Lung microvascular endothelial cell (primary cell): ENCODE results near the gene DOLPP1. TPM values are rescaled to one million over a fixed set of nuclear protein-coding genes. Genes with fewer than 3 reads are reported as not detected.

ENCODE experiments used
- DNase-seq, 2 donors: peaks; one replicate each; pipeline versions ENCODE4 v3.0.0 to v3.0.0-alpha.2; 2010; ENCODE audit warnings: low read depth in 2 of 2
- total RNA-seq: library from RNA; depleted of rRNA; stranded (reverse); fragments of >200 nt; gene quantifications from 2 replicates; pipeline ENCODE4 v1.2.1, GENCODE V29; 2014

Gene DOLPP1
- total RNA-seq, 1 donor from 2014 or later = 8.3 TPM

- DNase-seq = no peak
These were observed 12.9 kb downstream of the DOLPP1 start for GRCh38 chr9:129093602-129094386.

DNA sequence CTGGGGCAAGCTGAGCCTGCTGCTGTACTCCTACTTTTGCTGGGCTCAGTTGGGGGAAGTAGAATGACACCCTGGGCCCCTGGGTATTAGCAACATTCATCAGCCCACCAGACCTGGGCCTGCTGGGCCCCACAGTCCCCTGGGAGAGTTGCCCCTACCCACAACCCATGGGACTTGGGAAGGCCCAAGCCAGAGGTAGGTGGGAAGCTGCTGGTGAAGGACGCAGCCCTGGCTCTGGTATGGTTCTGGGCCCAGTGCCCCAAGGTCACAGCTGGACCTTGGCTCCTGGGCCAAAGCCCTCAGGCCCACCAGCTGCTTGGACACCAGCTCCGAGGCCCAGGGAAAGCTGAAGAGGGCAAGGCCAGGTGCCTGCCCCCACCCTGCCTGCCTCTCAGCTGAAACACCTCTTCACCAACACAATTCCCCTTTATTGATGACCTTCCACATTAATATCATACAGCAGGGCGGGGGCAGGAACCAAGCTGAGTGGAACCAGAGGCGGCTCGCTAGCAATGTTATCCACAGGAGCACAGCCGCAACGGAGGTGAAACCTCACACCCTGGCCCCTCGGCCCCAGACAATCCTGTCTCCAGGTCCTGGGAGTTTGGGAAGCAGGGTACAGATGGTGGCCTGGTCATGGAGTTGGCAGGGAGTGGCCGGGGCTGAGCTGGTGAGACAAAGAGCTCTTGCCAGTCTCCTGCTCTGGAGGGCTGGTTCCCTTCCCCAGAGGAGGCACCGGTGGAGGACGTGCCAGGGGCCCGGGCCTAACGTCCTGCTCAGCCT lies 13.7 kb downstream of the DOLPP1 start:
- DNase-seq = no peak

DNA sequence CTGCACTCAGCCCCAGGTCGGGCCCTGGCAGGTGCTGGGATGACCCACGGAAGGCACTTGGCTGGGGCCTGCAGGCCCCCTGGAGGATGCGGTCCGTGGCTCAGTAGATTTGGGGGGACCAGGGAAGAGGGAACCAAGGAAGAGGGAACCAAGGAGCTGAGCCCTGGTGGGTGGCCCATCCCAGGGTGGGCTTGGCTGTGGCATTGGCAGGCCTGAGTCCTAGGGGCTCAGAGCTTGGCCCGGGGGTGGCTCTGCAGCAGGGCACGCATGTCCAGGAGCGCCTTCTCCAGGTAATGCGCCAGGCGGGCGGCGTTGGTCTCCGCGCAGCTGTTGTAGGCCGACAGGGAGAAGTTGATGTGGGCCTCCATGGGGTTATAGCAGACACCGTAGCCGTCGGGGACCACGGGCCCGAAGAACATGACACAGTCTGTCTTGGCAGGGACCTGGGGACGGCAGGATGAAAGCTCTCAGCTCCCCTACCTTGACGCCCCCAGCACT lies 14.3 kb downstream of the DOLPP1 start:
- DNase-seq = no peak

- no peak for DNase-seq
These were observed 15.0 kb downstream of the DOLPP1 start for GRCh38 chr9:129095908-129096307.

DNA sequence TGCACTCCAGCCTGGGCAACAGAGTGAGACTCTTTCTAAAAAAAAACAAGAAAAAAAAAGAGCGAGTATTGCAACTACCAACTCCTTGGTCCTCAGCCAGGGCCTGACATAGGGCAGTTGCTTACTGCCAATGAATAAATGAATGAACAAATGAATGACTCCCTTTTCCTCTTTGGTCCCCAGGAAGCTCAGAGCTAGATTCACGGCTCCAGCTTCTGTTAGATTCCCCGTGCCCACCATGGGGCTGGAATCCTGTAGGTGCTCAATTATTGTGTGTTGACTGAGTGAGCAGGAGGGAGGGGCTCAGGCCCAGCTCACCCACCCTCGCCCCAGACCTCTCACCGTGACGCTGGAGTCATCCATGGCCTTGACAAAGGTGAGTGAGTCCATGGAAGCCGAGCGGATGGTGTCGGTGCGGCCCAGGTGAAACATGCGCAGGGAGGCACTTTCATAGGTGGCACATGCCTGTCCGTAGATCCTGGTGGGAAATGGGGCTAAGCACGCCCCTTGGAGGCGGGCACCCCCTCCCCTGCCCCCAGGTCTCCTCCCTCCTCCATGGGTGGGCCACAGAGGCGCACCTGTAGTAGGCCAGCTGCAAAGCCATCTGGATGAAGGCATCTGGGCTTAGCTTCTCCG lies 16.9 kb downstream of the DOLPP1 start:
- no peak for DNase-seq

DNA sequence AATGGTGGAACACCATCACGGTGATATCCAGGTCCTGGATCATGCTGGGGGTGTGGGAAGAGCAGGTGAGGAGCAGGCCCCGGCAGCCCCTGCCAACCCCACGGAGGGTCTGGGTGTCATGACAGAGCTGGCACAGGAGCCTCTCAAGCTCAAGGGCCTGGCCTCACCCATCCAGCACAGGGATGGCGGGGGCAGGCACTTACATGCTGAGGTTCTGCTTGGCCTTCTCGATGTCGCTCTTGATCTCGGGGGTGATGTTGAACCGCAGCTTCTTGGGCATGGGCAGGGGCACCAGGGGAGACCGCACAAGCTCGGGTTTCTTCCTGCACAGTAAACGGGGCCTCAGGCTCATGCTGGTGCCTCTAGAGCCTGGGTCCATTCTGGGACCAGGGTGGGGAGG lies 17.4 kb downstream of the DOLPP1 start:
- no peak for DNase-seq

- DNase-seq = no peak
These were observed 19.7 kb downstream of the DOLPP1 start for GRCh38 chr9:129100383-129101169.

GRCh38 chr9:129101279-129101678 lies 20.4 kb downstream of the DOLPP1 start:
- no peak for DNase-seq

DNA sequence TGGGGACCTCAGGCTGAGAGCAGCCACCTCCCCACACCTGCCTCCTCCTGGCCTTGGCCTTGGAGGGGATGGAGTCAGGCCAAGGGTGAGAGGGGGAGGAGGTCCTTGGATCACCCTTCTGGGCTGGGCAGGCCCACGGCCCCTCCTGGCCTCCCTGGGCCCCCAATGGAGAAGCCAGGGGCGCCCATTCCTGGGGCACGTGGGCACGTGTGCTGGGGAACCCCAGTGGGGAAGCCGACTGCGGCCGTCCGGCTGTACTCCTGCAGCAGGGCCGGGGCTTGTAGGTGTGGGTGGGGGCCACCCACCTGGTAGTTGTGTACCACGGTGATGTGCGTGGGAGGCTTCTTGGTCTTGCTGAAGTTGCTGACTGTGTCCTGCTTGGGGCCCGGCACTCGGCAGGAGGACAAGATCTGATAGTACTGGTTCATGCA lies 21.2 kb downstream of the DOLPP1 start:
- DNase-seq = no peak

DNA sequence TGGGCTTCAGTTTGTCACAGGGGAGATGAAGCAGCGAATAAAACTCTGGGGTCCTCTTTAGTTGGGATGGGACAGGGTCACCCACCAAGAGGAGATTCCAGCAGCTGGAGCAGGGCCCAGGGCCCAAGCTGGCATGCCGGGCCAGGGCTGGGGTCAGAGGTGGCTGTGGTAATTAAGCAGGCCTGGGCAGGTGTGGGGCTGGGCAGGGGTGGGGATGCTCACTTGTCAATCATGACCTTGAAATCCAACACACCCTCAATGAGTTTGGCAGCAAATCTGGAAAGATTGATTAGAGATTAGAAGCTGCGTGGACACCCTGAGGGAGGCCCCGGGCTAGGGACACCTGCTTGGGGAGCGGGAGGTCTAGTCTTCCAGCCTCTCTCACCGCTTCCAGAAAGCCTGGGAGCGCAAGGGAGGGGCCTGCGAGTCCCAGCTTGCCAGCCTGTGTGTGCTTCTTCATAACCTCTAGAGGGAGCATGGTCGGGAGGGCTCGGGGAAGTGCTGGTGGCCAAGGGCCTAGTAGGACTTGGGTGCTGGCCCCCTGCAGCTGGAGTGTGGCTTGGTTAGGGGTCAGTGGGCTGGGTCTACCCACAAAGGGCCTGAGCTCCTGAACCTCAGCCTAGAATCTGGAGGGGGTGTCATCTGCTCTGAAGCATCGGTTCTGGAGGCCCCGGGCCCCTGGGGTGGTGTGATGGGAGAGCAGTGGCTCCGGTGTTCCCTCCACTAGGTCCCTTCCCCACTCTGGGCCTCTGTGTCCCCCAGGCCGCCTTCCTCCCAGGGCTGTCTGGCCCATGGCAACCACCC lies 22.1 kb downstream of the DOLPP1 start:
- DNase-seq = peak; percentile 56 to 64

DNA sequence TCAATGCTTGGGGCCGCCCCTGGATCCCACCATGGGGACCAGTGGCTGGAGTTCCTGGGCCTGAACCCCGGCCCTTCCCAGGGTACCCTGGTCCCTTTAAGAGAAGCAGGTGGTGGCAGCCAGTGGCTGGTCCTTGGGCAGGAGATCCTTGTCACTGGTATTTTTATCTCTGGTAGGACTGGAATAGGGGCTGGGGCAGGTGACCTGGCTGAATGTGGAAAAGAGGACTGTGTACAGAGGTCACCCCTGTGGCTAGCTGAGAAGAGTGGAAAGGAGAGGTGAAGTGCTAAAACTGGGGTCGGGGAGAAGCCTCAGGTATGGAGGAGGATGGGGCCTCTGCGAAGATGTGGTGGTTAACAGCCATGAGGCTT lies 22.7 kb downstream of the DOLPP1 start:
- no peak for DNase-seq

DNA sequence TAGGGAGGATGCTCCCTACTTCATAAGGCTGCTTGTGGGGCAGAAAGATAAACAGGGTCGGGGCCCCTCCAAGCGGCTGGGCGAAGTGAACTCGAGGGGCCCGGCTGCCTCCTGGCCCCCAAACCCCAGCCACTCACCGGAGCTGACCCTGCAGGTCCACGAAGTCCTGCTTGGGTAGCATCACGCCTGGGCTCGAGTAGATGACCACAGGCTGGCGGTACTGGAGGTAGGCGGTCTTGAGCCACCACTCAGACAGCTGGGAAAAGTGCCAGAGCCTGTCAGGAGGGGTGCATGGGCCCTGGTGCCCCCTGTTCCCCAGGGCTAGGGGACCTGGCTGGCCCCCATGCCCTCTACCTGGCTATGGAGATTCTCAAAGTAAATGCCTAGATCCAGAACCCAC lies 23.1 kb downstream of the DOLPP1 start:
- DNase-seq = no peak

GRCh38 chr9:129105857-129106694 lies 25.2 kb downstream of the DOLPP1 start:
- no peak for DNase-seq

DNA sequence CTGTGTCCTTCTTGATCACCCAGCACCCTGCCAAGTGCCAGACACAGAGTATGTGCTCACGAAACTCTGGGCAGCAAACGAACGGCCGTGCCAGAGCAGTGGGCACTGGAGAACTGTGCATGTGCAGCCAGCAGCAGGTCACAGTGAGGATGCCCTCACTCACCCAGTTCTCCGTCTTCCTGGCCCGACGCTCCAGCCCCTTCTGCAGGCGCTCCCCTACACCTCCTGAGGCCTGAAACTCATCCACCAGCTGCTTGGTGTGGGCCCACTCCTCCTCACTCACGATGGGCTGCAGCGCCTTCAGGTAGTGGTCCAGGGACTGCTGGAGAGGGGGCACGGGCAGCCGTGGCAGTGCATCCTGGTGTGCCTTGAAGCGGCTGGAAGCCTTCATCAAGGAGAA lies 26.7 kb downstream of the DOLPP1 start:
- no peak for DNase-seq

GRCh38 chr9:129108083-129108804 lies 27.3 kb downstream of the DOLPP1 start:
- DNase-seq = no peak

GRCh38 chr9:129108805-129109536 lies 28.1 kb downstream of the DOLPP1 start:
- DNase-seq = no peak

- DNase-seq = no peak
These were observed 28.6 kb downstream of the DOLPP1 start for GRCh38 chr9:129109537-129109903.
